Epithelial cell of esophagus (primary cell): Measurements from ENCODE around the gene FMNL2.

ENCODE experiments used
- DNase-seq: peaks from one replicate; pipeline ENCODE4 v3.0.0; 2010; ENCODE audit warnings: low read depth
- H3K4me3 ChIP-seq: 2 replicates; pipeline ENCODE4 v1.5.1; 2011; ENCODE audit warnings: mild to moderate bottlenecking, low read length, control low read depth
- CTCF ChIP-seq: IDR thresholded peaks from 2 replicates; pipeline ENCODE4 v1.5.1; 2011; ENCODE audit warnings: low read depth, mild to moderate bottlenecking, low read length, control low read depth, inconsistent platforms; ENCODE audit not compliant: insufficient read depth; ENCODE audit errors: missing control alignments

Gene FMNL2

GRCh38 chr2:152434395-152435182 is 99.6 kb downstream of the FMNL2 start:
- no peak overlapping the region for H3K4me3 ChIP-seq
- DNase-seq, result no peak
- TF ChIP-seq CTCF, result no peak

- H3K4me3 ChIP-seq, result no peak overlapping the region
- DNase-seq, result no peak
- no peak for TF ChIP-seq CTCF
Observed at GRCh38 chr2:152436148-152436547, 101.2 kb downstream of the FMNL2 start.

- TF ChIP-seq CTCF, result no peak
- H3K4me3 ChIP-seq, result no peak overlapping the region
- DNase-seq, result no peak
Observed at GRCh38 chr2:152437276-152438108, 102.5 kb downstream of the FMNL2 start.

GRCh38 chr2:152440049-152440448 is 105.1 kb downstream of the FMNL2 start:
- no peak overlapping the region for H3K4me3 ChIP-seq
- no peak for TF ChIP-seq CTCF
- DNase-seq, result no peak

GRCh38 chr2:152440460-152440859 is 105.5 kb downstream of the FMNL2 start:
- no peak overlapping the region for H3K4me3 ChIP-seq
- DNase-seq, result peak; percentile 82
- no peak for TF ChIP-seq CTCF

GRCh38 chr2:152441961-152442360 is 107.0 kb downstream of the FMNL2 start:
- H3K4me3 ChIP-seq, result no peak overlapping the region
- TF ChIP-seq CTCF, result no peak
- no peak for DNase-seq
